ENCODE data around the gene NQO1.
"Not testable (repeated sequence)": the region's sequence is repeated elsewhere in the genome, so short reads cannot be mapped to it uniquely, and the experiment has no call there.

NQO1 gene

DNA sequence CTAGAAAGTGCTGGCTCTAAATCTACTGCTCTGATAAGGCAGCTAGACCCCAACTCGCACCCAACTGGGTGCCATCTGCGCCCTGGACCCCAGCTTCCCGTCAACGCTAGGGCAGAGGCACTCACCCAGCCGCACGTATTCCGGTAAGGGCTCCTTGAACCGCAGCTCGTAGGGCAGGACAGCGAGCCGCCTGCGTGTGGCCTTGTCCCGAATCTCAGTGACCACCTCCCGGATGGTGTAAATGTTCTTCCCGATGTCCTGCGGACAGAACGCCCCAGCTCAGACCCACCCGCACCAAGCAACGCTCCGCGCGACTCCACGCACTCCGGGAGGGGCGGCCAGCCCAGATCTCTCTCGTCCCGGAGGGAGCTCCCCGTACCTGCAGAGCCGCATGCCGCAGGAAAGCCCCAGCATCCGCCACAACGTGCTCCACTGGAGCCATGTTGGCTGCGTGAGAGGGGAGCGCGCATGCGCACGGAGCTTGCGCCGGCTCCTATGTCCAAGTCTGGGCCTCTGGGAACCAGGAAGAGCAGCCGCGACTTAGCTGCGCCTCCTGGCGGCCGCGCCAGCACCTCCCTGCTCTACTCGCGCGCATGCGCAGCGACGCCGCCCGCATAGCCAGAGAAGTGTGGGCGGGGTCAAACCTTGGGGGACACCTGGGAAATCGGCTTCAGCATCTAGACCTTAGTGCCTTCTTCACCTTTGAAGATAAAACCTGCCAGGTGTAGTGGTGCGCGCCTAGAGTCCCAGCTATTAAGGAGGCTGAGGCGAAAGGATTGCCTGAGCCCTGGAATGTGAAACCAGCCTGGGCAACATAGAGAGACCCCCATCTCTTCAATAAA lies 28.3 kb upstream of the NQO1 start, which contains the start of gene NOB1:
NOB1 (minus strand) TSS at position 458 of the 842 bp plus-strand sequence; CDS start at position 442, 16 bp downstream.
- TF ChIP-seq POLR2A (IDR thresholded peaks at IDR 0.05; ENCODE audit: low read depth, low read length), result peak; percentile 93
- peak; percentile 88 for DNase-seq (ENCODE audit: insufficient read length, low spot score)
- no peak for FAIRE-seq

DNA sequence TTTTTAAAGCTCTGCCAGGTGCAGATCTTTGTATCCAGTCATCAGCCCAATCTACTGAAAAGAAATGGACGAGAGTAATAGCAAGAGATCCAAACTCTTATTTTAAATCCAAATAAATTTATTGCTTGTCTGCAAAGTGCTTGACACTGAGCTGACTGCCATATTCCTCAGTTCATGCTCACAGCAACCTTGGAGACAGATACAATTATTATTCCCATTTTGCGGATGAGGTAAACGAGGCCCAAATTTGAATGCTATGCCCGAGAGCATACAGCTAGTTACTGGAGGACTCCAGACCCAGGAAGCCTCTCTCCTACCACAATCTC lies 27.7 kb upstream of the NQO1 start:
- DNase-seq (ENCODE audit: insufficient read length, low spot score), result no peak
- FAIRE-seq, result no peak
- no peak for TF ChIP-seq POLR2A (IDR thresholded peaks at IDR 0.05; ENCODE audit: low read depth, low read length)

DNA sequence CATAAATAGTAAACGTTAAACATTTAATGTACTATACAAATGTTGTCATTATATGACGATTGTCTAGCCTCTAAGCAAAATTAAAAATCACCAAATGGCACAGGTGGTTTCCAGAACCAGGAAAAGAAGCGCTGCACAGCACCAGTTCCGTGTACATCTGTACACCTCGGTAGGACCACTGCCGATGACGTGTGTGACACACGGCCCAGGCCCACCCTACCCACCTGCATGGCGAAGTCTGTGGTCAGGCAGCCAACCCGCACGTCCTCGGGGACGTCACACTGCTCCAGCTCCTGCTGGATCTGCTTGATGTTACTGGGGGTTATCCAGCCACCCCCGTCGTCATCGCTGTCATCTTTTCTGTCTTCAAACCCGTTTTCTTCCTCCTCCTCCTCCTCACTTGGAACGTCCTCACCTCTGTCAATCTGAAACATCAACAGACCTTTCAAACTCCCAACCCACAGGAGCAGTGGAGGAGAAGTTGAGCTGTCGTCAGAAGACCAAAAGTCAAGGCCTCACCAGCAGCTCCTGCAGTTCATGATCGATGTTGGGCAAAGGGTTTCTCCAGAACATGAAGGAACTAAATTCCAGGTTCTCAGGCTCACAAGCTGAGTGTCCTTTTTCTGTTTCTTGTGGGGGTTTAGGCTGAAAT lies 22.5 kb upstream of the NQO1 start:
- no peak for TF ChIP-seq POLR2A (IDR thresholded peaks at IDR 0.05; ENCODE audit: low read depth, low read length)
- no peak for FAIRE-seq
- no peak for DNase-seq (ENCODE audit: insufficient read length, low spot score)

DNA sequence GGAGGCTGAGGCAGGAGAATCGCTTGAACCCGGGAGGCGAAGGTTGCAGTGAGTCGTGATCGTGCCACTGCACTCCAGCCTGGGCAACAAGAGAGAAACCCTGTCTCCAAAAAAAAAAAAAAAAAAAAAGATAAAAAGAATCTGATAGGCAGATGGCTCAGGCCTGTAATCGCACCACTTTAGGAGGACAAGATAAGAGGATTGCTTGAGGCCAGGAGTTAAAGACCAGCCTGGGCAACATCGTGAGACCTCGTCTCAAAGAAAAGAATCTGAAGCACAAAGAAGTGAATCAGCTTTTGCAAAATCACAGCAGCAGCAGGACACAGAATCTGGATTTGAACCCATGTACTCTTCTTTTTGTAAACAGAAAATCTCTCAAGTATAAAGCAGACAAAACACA lies 20.8 kb upstream of the NQO1 start:
- no peak for FAIRE-seq
- no peak for TF ChIP-seq POLR2A (IDR thresholded peaks at IDR 0.05; ENCODE audit: low read depth, low read length)
- DNase-seq (ENCODE audit: insufficient read length, low spot score), result no peak

DNA sequence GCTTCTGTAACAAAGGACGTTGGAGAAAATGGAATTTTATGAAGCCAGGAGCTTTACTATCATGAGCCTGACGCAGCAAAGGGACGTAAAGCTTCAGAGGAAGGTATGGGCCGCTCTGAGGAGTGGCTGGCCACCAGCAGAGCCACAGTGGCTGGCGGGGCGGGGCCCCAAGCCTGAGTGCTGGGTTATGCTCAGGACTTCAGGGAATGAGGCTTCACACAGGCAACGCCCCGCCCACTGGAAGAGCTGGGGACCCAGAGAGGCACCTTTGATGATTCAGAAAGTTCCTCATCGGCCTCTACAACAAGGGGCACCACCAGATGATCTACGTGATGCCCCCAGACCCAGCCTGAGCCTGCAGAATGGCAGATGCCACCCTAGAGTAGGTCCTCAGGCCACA lies 19.6 kb upstream of the NQO1 start:
- FAIRE-seq, result no peak

DNA sequence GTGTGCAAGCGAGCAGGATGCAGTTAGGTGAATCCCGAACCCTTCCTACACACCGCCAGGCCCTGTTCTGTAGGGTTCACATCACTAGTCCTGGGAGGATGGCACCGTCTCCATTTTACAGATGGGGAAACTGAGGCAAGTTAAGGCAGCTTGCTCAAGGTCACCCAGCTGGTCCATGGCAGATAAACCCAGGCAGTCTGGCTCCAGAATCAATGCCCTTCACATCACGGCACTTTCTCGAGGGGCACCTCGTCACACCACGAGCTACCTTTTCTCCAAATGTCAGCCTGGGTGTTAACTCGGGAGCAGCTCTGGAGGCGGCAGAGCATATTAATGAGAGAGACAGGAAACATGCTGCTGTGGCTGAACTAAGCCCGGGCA lies 18.9 kb upstream of the NQO1 start:
- TF ChIP-seq POLR2A (IDR thresholded peaks at IDR 0.05; ENCODE audit: low read depth, low read length), result no peak
- no peak for FAIRE-seq

More for the DNA sequence above, 19.6 kb upstream of the NQO1 start:
- no peak for TF ChIP-seq POLR2A (IDR thresholded peaks at IDR 0.05; ENCODE audit: low read depth, low read length)
- DNase-seq (ENCODE audit: insufficient read length, low spot score), result no peak

DNA sequence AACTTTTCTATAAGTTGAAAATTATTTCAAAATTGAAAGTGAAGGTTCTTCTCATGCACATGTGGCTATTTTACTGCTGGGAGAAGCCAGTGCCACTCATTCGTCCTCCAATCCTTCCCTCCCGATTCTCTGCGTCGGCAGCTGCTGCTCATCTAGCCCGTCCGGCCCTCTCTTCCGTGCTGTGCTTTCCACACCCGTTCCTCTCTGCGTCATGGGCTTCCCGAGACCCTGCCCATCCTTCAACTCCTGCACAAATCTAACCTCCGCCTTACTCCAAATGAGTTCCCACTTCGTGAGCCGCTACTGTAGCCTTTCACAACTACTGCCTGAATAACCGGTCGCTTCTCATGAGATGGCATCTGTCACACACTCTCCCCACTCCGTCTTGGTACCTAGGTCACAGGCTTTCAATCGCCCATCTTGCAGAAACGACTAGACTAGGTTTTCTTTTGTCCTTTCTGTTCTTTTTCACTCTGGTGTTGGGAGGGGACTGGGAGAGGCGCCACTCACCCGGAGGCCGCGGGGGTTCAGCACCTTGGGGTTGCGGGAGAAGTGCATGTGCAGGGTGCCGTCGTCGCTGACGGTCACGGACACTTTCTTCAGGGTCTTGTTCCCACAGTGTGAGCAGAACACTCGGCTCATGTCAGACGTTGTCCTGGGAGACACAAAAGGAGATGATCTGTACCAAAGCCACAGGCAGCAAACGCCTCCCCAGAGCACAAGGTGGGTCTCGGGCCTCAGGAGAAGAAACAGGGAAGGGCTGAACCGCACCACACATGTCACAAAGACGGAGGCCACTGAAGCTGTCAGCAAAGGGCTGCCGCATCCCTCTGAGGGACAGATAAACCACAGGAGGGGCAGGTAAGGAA lies 18.2 kb upstream of the NQO1 start:
- TF ChIP-seq POLR2A (IDR thresholded peaks at IDR 0.05; ENCODE audit: low read depth, low read length), result no peak
- FAIRE-seq, result no peak

More for the DNA sequence above, 18.9 kb upstream of the NQO1 start:
- DNase-seq (ENCODE audit: insufficient read length, low spot score), result no peak

DNA sequence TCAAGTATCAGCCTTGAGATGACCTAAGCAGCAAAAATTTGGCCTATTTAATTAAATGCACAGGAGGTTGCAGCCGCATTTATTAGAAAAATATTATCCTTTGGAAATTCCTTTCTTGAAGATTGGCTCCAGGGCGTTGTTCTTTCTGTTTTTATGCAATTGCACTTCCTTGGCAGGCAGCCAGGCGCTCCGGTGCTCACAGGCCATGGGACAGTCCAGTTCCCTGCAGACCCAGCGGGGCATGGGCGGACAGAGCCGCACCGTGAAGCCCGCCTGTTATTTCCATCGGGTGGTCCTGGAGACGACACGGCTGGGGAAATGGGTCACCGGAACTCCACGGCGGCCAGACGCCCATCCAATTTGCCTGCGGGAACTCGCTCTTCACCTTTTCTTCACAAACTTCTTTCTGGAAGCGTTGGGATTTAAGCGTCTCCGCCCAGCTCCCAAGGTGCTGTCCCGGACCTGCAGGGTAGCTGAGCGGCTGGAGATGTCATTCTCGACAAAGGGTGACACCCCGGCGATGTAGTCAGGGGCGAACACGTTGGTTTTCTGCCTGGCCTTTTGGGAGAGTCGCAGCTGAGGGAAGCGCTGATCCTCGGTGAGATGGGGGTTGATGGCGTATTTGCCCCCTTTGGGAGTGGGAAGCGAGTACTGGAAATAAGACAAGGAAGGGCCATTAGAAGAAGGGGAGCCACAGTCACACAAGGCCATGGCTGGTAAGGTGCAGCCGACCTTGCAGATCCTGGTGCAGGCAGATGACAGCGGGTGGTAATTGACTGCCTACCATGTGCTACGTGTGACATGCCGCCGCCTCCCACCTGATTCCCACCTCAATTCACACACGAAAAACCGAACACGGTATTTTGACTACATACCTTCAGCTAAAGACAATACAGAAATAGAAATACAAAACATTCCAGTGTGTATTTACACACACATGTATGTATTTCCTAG lies 15.9 kb upstream of the NQO1 start:
- no peak for DNase-seq (ENCODE audit: insufficient read length, low spot score)
- no peak for TF ChIP-seq POLR2A (IDR thresholded peaks at IDR 0.05; ENCODE audit: low read depth, low read length)
- FAIRE-seq, result no peak

More for the DNA sequence above, 18.2 kb upstream of the NQO1 start:
- DNase-seq (ENCODE audit: insufficient read length, low spot score), result no peak

DNA sequence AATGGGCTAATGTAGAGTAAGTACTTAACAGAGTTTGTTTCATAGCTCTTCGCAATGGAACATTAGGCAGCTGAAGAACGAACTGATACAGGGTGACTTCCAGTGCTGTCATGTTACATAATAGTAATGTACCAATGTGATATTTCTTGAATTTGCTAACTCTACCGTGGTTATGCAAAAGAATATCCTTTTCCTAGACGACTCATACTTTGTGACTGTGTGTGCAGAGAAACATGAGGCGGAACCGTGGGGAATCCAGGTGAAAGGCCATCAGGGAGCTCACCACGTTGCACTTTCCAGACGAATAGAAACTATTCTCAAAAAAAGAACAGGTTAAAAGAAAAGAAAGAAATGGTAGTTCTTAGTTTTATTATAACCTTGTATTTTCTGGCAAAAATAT lies 15.2 kb upstream of the NQO1 start:
- no peak for FAIRE-seq
- peak; percentile 23 for DNase-seq (ENCODE audit: insufficient read length, low spot score)
- no peak for TF ChIP-seq POLR2A (IDR thresholded peaks at IDR 0.05; ENCODE audit: low read depth, low read length)

DNA sequence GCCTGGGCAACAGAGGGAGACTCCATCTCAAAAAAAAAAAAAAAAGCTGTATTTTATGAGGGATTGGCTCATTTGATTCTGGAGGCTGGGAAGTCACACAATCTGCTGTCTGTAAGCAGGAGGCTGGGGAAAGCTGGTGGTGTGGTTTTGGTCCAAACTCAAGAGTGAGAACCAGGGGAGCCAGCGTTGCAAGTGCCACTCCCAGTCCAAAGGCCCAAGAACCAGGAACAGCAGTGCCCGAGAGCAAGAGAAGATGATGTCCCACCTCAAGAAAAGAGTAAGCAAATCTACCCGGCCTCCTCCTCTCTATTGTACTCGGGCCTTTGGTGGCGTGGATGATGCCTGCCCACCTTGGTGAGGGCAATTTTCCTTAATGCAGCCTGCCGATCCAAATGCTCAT lies 5.7 kb upstream of the NQO1 start:
- FAIRE-seq (no peak), DNase-seq (ENCODE audit: insufficient read length, low spot score) (no peak)
- no peak for TF ChIP-seq POLR2A (IDR thresholded peaks at IDR 0.05; ENCODE audit: low read depth, low read length)

DNA sequence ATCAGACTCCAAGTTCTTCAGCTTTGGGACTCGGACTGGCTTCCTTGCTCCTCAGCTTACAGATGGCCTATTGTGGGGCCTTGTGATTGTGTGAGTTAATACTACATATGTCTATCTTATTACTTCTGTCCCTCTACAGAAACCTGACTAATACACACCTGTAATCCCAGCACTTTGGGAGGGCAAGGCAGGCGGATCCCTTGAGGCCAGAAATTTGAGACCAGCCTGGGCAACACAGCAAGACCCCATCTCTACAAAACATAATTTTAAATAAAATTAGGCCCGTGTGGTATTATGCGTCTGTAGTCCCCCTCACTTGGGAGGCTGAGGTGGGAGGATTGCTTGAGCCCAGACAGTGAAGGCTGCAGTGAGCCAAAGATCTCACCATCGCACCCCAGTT lies 4.9 kb upstream of the NQO1 start:
- FAIRE-seq; DNase-seq (ENCODE audit: insufficient read length, low spot score): not testable (repeated sequence)

DNA sequence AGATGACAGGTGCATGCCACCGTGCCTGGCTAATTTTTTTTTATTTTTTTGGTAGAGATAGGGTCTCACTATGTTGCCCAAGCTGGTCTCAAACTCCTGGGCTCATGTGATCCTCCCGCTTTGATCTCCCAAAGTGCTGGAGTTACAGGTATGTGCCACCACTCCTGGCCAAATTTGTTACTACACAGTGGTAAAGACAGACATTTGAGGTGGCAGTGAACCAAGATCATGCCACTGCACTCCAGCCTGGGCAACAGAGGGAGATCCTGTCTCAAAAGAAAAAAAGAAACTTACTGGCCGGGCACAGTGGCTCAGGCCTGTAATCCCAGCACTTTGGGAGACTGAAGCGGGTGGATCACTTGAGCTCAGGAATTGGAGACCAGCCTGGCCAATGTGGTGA lies 2.7 kb upstream of the NQO1 start:
- DNase-seq (ENCODE audit: insufficient read length, low spot score), result not testable (repeated sequence)

DNA sequence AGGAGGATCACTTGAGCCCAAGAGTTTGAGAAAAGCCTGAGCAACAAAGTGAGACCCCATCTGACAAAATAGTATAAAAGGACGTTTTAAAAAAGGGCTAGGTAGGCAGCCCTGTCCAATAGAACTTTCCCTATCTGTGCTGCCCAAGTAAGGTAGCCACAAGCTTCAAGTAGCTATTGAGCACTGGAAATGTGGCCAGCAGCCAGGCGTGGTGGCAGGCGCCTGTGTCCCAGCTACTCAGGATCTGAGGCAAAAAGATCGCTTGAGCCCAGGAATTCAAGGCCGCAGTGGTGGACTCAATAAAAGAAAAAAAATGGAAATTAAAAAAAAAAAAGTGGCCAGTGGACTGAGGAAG lies 1.5 kb upstream of the NQO1 start:
- no peak for FAIRE-seq
- no peak for TF ChIP-seq POLR2A (IDR thresholded peaks at IDR 0.05; ENCODE audit: low read depth, low read length)
- DNase-seq (ENCODE audit: insufficient read length, low spot score), result no peak

More for the DNA sequence above, 2.7 kb upstream of the NQO1 start:
- not testable (repeated sequence) for FAIRE-seq

Data from H54 (cell line).